HG03558 (cell line): Measurements from ENCODE around the gene NPLOC4.
A peak's percentile ranks its signal among the peaks of the same experiment; 100 is the strongest.
"Not testable (repeated sequence)": the region's sequence is repeated elsewhere in the genome, so short reads cannot be mapped to it uniquely, and the experiment has no call there.

Source experiments
- ATAC-seq: cut with Tn5 transposase; IDR thresholded peaks from one replicate; pipeline ENCODE4 v1.9.1; 2021; ENCODE audit warnings: moderate number of reproducible peaks; ENCODE audit not compliant: unreplicated experiment; ENCODE audit errors: extremely low read depth

Gene NPLOC4

DNA sequence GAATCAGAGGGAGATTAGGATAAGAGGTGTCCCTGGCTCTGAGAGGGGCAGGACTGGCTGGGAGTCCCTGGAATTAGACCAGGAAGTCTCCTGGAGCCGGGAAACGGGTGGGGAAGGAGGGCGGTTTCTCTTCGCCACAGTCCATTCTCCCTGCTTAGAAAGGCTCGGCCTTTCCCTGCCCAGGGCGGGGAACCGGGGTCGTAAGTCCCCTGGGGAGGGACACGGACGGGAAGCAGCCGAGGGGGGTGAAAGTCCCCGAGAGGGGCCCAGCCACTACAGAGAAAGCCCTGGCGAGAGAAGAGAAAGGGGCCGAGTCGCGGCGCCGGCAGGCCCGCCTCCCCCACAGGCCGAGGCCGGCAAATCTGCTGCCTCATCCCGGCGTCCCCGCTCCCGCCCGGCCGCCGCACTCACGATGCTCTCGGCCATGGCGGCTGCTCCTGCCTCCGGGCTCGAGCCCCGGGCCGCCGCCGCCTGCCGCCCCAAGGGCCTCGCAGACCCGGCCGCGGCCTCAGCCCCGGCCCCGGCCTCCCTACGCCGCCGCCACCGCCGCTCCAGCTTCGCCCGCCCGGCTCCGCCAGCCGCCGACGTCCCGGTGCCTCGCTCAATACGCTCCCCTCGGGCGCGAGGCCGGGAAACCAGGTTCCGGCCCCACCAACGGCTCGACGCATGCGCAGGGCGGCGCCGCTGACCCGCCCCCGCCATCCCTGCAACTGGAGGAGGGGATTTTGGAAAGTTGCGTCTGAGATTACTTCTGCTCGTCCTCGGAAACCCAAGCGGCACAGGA lies at the start of gene NPLOC4, which contains the start of gene TSPAN10:
Gene NPLOC4, minus strand, starts transcription at position 608 of the 784 bp plus-strand sequence. Its CDS starts 182 bp downstream, at position 426.
Gene TSPAN10, plus strand, starts transcription at position 692 of the 784 bp plus-strand sequence. CDS start 5,217 bp downstream, outside the sequence.
- peak; percentile 47 for ATAC-seq

DNA sequence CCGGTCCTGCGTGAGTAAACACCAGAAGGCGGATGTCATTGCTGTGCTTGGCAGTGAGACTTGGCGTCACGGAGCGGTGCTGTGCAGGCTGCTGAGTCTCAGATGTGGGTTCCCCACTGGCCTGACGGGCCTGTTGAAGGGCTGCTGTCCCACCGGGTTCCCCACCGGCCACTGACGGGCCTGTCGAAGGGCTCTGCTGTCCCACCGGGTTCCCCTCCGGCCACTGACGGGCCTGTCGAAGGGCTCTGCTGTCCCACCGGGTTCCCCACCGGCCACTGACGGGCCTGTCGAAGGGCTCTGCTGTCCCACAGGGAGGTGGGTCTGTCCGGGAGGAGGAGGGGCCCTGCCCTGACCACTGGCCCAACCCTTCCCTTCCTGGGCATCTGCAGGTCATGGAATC lies 49.7 kb upstream of the NPLOC4 start:
- ATAC-seq = no peak

DNA sequence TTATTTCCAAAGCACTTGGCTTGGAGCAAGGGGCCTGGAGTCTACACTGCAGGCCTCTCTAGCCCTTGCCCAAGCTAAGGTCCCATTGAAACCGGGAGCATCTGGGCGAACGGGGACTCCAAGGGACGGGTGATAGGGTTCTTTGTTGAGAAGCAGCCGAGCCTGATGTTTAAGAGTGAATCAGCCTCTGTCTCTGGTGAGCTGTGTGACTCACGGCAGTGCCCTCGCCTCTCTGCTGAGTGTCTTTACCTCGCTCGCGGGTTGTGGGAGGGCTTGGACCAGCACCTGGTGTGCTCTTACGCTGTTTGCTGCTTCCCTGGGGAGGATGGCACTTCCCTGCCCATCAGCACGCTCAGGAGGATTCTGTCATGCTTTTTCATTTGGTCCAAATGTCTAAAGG lies 48.2 kb upstream of the NPLOC4 start:
- ATAC-seq = no peak

DNA sequence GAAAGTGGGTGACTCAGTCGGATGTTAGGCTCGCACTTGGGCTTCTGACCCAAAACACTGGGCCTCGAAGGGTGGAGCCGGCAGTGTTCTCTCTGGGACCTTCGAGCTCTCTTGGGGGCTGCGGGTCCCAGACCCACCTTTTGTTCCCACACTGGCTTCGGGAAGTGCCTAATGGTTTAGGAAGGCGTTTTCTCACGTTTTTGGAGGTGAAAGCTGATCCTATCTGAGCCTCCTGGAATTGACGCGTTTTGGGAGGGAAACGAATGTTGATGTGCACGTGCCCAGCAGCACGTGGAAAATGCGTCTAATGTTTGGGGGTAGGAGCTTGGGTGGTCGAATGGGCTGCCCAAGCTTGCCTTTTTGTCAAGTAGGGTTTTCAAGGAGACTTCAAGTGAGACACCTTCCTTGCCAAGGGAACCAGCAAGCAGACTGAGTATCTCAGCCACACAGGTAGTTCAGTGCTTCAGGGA lies 47.6 kb upstream of the NPLOC4 start:
- ATAC-seq = no peak

DNA sequence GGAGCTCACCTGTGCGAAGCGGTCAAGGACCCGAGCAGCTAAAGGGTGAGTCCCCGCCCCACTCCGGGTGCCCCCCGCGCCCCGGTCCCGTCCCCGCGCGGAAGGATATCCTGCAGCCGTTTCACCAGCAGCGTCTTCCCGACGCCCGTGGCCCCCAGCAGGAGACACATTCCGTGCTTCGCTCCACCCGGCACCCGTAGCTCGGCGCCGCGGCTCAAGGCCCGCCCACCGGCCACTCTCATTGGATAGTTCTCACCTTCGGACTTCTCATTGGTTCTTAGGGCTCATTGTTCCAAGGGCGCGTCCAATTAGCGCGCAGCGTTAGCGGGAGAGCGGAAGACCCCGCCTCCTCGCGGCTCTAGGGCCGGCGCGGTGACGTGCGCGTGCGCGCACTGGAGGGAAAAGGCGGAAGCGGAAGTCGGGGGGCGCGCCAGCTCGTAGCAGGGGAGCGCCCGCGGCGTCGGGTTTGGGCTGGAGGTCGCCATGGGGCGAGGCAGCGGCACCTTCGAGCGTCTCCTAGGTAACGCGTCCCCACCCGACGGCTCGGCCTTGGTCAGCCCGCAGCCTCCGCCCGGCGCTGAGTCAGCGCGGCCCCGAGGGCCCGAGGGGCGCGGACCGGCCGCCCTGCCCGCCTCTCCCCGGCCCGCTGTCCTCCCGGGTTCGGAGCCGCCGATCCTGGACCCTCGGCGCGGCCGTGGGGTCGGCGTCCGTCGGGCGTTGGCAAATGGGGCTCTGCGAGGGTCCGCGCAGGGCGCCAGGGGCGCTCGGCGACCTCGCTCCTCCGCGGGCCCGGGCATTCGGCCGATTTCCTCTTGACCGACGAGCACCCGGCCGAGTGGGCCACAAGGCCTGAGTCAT lies 46.9 kb upstream of the NPLOC4 start, which contains the start of the genes ARL16 and HGS:
Gene ARL16, minus strand, starts transcription at position 214 of the 858 bp plus-strand sequence. Its CDS starts 44 bp downstream, at position 170.
Gene HGS, plus strand, starts transcription at position 428 of the 858 bp plus-strand sequence. Its CDS starts 56 bp downstream, at position 484.
- ATAC-seq = peak; percentile 86

DNA sequence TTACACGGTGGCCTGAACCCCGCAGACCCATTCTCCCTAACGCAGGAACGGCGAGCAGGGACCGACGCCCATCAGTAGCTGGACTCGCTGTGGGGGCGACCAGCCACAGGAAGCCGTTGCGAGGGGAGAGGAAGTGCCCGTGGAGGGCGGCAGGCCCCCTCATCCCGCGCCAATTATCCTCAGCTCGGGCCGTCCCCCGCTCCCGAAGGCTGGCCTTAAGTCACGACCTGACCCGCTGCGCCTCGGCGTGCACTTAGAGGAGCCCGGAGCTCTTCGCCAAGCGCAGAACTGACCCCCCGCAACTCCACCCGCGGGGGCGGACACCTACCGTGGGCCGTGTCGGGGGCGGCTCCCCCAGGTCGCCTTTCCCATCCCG lies 46.3 kb upstream of the NPLOC4 start:
- ATAC-seq = peak; percentile 5

DNA sequence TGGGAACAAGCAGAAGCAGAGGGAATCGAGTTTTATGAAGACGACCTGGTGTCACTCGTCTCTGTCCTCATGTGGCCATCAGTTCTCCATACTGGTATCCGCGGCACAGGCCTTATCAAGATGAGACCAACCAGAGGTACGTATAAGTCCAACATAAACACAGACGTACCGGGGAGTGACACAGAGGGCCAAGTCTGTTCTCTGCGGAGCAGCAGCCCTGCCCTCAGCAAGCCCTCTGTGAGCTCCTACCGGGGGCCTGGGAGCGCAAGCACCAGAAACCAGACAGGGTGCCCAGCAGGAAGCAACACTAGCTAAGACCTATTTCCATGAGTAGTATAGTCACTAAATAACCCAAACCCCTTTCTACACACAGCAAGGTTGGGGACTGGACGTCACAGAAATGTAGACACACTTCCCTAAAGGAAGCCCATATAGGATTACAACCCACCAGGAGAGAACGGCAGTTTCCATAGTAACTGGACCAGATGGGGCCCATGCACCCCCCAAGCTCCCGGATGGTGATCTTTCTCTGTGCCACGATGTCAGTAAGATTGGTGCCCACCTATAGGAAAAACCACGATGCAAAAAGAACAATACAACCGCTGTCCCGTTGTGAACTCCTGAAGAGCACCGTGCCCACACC lies 45.8 kb upstream of the NPLOC4 start:
- no peak for ATAC-seq

DNA sequence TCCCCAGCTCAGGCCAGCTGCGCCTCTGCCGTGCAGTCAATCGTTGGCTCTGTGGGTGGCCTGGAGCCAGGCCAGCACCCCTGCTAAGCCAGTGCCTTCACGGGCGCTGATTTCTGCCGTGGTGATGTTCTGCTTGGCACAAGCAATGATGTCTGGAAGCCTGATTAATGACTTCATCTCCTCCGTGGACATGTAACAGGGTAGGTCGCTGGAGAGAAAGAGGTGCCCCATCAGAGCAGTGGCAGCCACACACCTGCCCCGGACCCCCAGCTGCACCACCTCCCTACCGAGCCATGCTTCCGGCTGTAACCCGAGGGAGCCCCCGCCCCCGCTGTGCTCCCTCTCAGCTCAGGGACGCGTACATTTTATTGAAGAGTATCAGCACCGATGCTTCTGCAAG lies 44.8 kb upstream of the NPLOC4 start:
- no peak for ATAC-seq

DNA sequence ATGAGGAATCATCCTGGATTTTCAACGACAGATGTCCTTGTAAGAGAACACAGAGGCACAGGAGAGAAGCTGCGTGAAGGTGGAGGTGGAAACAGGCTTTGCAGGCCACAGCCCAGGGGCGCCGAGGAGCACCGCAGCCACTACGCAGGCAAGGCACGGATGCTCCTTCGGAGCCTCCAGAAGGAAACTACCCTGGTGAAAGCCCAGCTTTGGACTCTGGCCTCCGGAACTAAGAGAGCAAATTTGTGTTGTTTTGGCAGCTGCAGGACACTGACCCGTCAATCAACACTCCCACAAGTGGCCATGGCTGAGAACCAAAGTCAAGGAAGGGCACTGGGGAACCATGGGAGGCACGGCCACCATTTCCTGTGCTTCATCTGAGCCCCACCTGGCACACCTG lies 43.2 kb upstream of the NPLOC4 start:
- ATAC-seq = no peak

DNA sequence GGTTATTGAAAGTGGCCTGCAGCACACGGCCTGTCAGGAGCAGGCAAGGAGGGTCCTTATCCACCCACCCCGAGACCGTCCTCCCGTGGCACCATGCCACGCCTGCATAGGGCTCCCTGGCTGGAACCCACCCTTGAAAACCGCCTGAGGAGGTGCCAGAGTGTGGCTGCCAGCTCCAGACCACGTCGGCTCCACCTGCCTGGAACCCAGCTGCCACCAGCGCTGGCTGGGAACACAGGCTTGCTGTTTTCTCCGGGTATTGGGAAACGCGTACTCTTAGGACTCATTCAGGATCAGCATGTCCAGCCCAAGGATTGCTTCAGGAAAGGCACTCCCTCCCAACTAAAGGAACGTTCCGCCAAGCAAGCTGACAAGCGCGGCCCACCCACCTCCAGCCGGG lies 40.0 kb upstream of the NPLOC4 start:
- no peak for ATAC-seq

DNA sequence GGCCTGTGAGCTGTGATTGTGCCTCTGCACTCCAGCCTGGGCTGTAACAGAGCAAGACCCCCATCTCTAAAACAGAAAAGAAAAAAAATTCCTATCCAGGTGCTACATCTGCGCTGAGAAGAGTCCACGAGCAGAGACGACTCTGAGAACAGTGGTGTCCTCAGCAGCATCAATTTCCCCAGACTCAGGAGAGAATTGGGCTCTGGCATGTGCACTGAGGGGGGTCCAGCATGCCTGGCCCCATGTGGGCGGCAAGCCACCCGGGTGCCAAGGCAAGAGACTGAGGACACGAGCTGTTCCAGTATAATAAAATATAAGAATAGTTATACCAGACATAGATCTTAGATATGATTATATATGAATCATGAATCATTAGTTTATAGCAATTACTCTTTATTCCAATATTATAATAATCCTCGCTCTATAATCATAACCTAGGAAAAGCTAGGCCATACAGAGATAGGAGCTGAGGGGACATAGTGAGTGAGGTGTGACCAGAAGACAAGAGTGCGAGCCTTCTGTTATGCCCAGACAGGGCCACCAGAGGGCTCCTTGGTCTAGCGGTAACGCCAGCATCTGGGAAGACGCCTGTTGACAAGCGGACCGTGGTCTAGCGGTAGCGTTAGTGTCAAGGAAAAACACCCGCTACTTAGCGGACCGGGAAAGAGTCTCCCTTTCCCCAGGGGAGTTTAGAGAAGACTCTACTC lies 38.8 kb upstream of the NPLOC4 start:
- not testable (repeated sequence) for ATAC-seq

DNA sequence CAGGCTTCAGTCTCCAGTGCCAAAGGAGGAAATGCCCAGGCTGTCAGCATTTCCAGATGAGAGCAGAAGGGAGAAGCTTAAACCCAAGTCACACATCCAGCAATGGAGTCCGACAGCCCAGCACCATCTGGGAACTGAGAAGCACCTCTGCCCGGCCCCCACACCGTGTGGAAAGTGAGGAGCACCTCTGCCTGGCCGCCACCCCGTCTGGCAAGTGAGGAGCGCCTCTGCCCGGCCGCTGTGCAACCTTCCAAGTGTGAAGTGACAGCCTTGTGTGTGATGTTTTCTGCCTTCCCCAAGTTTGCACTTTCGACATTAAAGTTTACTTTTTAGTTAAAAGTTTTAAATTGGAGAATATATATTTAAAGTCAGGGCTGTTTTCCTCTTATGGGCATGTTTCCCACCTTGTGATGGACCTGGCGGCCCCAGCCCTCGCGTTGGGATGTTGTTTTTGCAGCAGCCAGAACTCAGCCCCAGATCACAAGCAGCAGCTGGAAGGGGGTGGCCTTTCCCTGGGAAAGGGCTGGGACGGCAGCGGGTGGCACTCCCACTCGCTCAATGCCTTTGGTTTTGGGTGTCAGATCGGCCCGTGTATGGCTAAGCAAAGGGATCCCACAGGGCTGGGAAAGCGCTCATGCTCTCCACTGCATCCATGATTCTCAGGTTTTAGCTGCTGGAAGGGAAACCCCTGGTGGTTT lies 36.8 kb upstream of the NPLOC4 start:
- no peak for ATAC-seq

DNA sequence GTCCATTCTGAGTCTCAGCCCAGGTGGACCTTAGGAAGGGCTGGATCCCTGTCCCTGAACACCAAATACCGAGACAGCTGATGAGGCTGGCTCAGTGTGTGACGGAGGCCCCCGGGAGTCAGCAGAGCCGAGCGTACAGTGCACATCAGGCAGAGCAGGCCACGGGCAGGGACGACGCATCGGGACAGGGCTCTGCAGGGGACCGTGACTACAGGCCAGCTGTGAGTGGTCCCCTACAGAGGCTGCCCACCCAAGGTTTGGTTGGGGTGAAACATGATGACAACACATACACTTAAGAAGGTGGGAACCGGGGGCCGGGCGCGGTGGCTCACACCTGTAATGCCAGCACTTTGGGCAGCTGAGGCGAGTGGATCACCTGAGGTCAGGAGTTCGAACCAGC lies 36.0 kb upstream of the NPLOC4 start:
- no peak for ATAC-seq

DNA sequence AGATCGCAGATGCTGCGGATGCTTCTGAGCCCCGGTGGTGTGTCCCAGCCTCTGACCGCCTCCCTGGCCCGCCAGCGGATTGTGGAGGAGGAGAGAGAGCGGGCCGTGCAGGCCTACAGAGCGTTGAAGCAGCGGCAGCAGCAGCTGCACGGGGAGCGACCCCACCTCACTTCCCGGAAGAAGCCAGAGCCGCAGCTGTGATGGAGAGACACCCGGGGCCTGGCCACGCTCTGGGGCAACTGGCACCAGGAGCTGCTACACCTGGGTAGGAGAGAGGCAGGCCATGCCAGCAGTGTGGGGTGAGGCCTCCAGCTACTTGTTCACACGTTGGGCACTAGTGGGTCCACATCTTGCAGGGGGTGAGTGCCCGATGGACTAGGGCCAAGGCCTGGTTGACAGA lies 35.6 kb upstream of the NPLOC4 start:
- no peak for ATAC-seq

DNA sequence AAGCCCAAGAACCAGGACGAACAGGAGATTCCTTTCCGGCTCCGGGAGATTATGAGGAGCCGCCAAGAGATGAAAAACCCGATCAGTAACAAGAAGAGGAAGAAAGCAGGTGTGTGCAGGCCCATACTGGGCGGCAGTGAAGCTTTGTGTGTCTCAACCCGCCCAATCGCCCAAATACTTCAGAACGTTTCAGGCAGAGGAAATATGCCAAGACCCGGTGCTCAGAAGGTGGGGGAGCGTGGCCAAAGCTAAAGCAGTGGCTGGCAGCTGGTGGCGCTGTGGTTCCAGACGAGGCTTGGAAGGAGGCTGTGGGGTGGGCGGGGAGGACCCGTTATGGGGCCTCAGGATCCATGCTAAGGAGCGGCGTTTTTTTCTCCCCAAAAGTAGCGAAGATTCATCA lies 30.8 kb upstream of the NPLOC4 start:
- ATAC-seq = no peak

DNA sequence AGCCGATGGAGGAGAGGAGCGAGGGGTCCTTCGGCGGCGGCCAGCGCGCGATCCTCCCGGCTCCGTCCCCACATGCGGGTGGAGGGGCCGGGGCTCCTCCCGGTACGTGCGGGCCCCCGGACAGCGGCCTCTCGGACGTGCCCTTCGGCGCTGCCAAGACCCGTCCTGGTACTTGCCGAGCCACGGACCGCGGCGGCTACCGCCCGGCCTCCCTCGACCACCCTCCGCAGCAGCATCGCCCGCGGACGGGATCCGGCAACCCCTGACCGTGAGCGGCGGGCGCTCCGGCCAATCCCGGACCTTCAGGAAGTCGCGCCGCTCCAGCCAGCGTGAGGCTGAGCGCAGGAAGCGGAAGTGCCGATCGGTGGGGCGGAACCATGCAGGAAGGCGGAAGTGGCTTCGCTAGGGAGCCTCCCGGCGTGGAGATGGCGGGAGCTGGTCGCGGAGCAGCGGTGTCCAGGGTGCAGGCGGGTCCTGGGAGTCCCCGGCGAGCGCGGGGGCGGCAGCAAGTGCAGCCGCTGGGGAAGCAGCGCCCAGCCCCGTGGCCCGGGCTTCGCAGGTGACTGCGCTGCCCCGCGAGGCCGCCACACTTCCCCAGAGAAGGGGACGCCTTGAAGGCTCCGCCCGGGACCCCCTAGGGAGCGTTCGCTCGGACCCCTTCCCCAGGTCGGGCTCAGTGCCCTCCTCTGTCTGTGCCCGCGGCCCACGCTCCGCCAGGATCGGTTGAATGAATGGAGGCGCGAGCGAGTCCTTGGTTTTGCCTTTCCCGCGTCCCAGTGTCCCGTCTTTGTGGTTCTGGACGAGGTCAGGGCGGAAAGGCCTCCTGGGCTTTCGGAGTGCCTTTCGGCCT lies 29.7 kb upstream of the NPLOC4 start, which contains the start of the genes CCDC137 and OXLD1:
Gene CCDC137, plus strand, starts transcription at position 396 of the 850 bp plus-strand sequence. Its CDS starts 30 bp downstream, at position 426.
Gene OXLD1, minus strand, starts transcription at position 264 of the 850 bp plus-strand sequence. Its CDS starts 28 bp downstream, at position 236.
- peak; percentile 82 for ATAC-seq

DNA sequence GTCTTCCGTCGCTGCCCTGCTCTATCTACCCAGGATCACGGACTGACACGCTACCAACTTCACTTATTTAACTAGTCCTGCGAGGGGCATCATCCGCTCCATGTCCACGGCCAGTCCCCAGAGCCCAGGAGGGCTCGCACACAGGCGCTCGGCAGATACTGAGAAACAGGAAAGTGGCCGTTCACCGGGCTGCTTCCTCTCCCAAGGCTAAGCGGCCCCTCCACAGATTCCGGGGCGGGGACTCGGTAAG lies 29.1 kb upstream of the NPLOC4 start:
- ATAC-seq = no peak
